Upper lobe of left lung (tissue), 6 donors: ENCODE measurements around the gene TPGS2. TPM values are rescaled to one million over a fixed set of nuclear protein-coding genes. Genes with fewer than 3 reads are reported as not detected.
"Not testable (repeated sequence)": the region's sequence is repeated elsewhere in the genome, so short reads cannot be mapped to it uniquely, and the experiment has no call there.

Experiments
- ATAC-seq, 2 donors: fragments of 200-7000 bp; cut with Tn5 transposase; one replicate each; pipeline ENCODE4 v1.9.1; 2022; ENCODE audit warnings: mild to moderate bottlenecking in 2 of 2, moderate library complexity in 2 of 2; ENCODE audit not compliant: low FRiP score in 2 of 2
- DNase-seq, 2 donors: peaks; one replicate each; pipeline ENCODE4 v3.0.0-alpha.2; 2019 to 2020
- H3K27ac ChIP-seq, 4 donors: fragments of 200-600 bp; sonication (generic); one replicate each; pipeline ENCODE4 v1.5.1; 2016 to 2019
- H3K27me3 ChIP-seq, 4 donors: fragments of 200-600 bp; sonication (generic); one replicate each; pipeline ENCODE4 v1.5.1; 2017 to 2019
- H3K36me3 ChIP-seq, 4 donors: fragments of 200-600 bp; sonication (generic); one replicate each; pipeline ENCODE4 v1.5.1; 2016 to 2019
- H3K4me1 ChIP-seq, 4 donors: fragments of 200-600 bp; sonication (generic); one replicate each; pipeline ENCODE4 v1.5.1; 2018 to 2019
- H3K4me3 ChIP-seq, 4 donors: fragments of 200-600 bp; sonication (generic); one replicate each; pipeline ENCODE4 v1.5.1; 2017 to 2019; ENCODE audit warnings: mild to moderate bottlenecking in 2 of 4, moderate library complexity in 1 of 4
- H3K9me3 ChIP-seq, 4 donors: fragments of 200-600 bp; sonication (generic); one replicate each; pipeline ENCODE4 v1.5.1; 2018 to 2019
- EP300 ChIP-seq, 4 donors: sonication (generic); formaldehyde crosslinking; IDR thresholded peaks; one replicate each; pipeline ENCODE4 v1.5.1; 2017; ENCODE audit warnings: antibody characterized with exemption in 4 of 4, control low read depth in 2 of 4
- POLR2A ChIP-seq, 4 donors: fragments of 450-650 bp; IDR thresholded peaks; one replicate each; pipeline ENCODE4 v1.5.1; 2016 to 2017; ENCODE audit warnings: antibody characterized with exemption in 4 of 4, mild to moderate bottlenecking in 2 of 4
- POLR2AphosphoS5 ChIP-seq, 2 donors: sonication (generic); formaldehyde crosslinking; IDR thresholded peaks; one replicate each; pipeline ENCODE4 v1.5.1; 2017; ENCODE audit warnings: antibody characterized with exemption in 2 of 2
- WGBS, 2 donors: methylation state at CpG; one replicate each; pipeline ENCODE4 v1.1.5; 2017 to 2018; 5-methylcytosine and 5-hydroxymethylcytosine counted together
- total RNA-seq, 6 donors: library from RNA; depleted of rRNA in 4 of 6; stranded (reverse); fragments of >200 nt in 4 of 6; gene quantifications; one replicate each; pipeline versions ENCODE4 v1.1.0 to v1.2.1, GENCODE V29; 2016 to 2021
- TF ChIP-seq, protein P1 (sequence below), 6 experiments: fragments of 450-650 bp in 4 of 6; fragments of 200-600 bp in 2 of 6; sonication (generic) in 2 of 6; IDR thresholded peaks; one replicate each; pipeline ENCODE4 v1.5.1; 2016 to 2019; ENCODE audit warnings: antibody characterized with exemption in 6 of 6
- donor health status: DM: no; HTN: no; CAD: no; lungs with moderate emphysema.
- donor health status: DM: no; HTN: yes; CAD: no; lungs with severe emphysema.

The TPGS2 gene, protein sequence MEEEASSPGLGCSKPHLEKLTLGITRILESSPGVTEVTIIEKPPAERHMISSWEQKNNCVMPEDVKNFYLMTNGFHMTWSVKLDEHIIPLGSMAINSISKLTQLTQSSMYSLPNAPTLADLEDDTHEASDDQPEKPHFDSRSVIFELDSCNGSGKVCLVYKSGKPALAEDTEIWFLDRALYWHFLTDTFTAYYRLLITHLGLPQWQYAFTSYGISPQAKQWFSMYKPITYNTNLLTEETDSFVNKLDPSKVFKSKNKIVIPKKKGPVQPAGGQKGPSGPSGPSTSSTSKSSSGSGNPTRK
- total RNA-seq = 100 to 1,000 TPM in 3 of 6 donors, 10 to 100 TPM in 3; 63.6 to 133 (median 94.9) TPM

DNA sequence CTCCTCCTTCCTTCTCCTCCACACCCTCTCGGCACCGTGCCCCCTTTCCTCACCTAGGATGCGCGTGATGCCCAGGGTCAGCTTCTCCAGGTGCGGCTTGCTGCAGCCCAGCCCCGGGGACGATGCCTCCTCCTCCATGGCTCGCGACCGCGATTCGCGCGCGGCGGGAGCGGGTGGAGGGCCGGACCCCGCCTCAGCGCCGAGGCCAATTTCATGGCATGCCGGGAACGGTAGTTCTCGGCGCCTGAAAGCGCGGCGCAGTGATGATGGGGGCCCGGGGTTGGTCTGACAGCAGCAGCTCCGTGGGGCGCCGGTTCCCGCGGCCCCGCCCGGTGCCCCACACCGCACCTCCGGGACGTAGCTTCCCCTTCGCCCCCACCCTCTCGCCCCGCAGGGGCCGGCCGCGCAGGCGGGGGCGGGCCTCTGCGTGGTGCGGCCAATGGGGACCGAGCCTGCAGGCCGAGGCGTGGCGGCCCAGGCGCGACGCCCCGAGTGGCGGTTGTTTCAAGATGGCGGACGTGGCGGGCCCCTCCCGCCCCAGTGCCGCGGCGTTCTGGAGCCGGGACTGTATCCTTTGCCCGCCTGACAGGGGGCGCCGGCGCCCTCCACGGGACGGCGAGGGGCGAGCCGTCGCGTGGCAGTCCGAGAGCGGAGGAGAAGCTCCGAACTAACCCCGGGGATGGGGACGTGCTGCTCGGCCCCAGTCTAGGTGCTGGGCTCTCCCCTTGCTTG lies at the start of gene TPGS2, which contains the start of gene KIAA1328:
TSS of gene TPGS2 (minus strand) at position 373 of the 732 bp plus-strand sequence. CDS start at position 138, 235 bp downstream.
TSS of gene KIAA1328 (plus strand) at position 498 of the 732 bp plus-strand sequence. CDS start at position 510, 12 bp downstream.
- Histone ChIP-seq H3K4me3 (peak within 1 kb of the TSS; percentile 75 to 92 (median 90)), H3K27me3 (no peaks in the 10 kb centered on the region), H3K27ac (peak within 1 kb of the TSS; percentile 80 to 91 (median 87)), H3K9me3 (no peaks in the 10 kb centered on the region), H3K4me1 (peaks cover 11 to 26% (median 19%) of the 10 kb centered on the region in 4 donors), H3K36me3 (no peaks in the 10 kb centered on the region)
- TF ChIP-seq POLR2AphosphoS5 (IDR thresholded peaks at IDR 0.05) (peak in 1 of 2 donors; percentile 22), EP300 (IDR thresholded peaks at IDR 0.05) (no peak), POLR2A (IDR thresholded peaks at IDR 0.05) (peak in 3 of 4 donors; percentile 21 to 78 (median 58))
- TF ChIP-seq, protein P1, sequence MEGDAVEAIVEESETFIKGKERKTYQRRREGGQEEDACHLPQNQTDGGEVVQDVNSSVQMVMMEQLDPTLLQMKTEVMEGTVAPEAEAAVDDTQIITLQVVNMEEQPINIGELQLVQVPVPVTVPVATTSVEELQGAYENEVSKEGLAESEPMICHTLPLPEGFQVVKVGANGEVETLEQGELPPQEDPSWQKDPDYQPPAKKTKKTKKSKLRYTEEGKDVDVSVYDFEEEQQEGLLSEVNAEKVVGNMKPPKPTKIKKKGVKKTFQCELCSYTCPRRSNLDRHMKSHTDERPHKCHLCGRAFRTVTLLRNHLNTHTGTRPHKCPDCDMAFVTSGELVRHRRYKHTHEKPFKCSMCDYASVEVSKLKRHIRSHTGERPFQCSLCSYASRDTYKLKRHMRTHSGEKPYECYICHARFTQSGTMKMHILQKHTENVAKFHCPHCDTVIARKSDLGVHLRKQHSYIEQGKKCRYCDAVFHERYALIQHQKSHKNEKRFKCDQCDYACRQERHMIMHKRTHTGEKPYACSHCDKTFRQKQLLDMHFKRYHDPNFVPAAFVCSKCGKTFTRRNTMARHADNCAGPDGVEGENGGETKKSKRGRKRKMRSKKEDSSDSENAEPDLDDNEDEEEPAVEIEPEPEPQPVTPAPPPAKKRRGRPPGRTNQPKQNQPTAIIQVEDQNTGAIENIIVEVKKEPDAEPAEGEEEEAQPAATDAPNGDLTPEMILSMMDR (IDR thresholded peaks at IDR 0.05) = peak in 4 of 6 experiments; percentile 22 to 74 (median 48)
- 1 to 3% methylated on average over 9 to 44 of the region's 83 CpGs for WGBS, 2 donors
- peak; percentile 95 to 99 for ATAC-seq
- peak; percentile 92 to 98 for DNase-seq

DNA sequence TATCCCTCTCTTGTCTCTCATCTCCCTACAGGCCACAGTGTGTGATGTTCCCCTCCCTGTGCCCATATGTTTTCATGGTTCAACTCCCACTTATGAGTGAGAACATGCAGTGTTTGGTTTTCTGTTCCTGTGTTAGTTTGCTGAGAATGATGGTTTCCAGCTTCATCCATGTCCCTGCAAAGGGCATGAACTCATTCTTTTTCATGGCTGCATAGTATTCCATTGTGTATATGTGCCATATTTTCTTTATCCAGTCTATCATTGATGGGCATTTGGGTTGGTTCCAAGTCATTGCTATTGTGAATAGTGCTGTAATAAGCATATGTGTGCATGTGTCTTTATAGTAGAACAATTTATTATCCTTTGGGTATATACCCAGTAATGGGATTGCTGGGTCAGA lies 45.0 kb upstream of the TPGS2 start:
- H3K36me3 ChIP-seq, ATAC-seq, H3K4me1 ChIP-seq, DNase-seq, H3K9me3 ChIP-seq, H3K27me3 ChIP-seq, H3K27ac ChIP-seq, H3K4me3 ChIP-seq: not testable (repeated sequence)

DNA sequence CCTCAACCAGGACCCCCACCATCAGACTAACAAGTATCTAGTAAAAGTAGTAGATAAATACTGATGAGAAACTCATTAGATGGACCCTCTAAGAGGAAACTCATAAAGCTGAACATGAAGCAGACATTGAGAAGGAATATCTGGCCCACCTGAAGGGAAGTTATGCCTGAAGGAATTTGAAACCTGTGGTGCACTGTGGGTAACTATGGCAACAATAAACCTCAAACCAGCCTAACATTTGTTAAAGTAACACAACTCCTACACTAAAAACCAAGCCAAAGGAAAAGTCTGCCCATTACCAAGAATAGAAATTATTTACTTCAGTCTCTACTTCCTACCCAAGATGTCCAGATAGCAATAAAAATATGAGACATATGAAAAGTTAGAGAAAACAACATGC lies 43.5 kb upstream of the TPGS2 start:
- H3K4me3 ChIP-seq = no peak overlapping the region
- H3K27me3 ChIP-seq = no peaks in the 10 kb centered on the region
- DNase-seq (no peak), ATAC-seq (no peak)
- H3K4me1 ChIP-seq = no peaks in the 10 kb centered on the region
- TF ChIP-seq EP300 (IDR thresholded peaks at IDR 0.05) = no peak
- no peaks in the 10 kb centered on the region for H3K9me3 ChIP-seq
- peaks cover 0 to 4% (median 0%) of the 10 kb centered on the region in 4 donors for H3K36me3 ChIP-seq
- no peak overlapping the region for H3K27ac ChIP-seq

DNA sequence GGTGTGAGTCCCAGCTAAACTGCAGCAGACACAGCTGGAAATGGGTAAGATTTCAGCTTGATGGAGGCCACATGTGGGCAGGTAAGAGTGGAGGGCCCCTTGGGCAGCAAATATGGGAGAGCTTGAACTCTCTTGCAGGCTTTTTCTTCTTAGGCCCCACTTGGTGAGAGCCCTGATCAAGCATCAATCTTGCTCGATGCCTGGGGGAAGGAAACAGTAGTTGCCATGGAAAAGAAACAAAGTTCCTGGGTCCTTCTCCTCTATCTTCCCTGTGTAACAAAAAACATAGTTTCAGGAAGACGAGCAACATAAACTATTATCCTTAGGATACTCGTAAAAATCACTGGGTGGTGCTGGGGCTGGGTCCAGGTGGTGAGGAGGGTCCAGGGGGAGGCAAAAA lies 43.0 kb upstream of the TPGS2 start:
- H3K36me3 ChIP-seq = peaks cover 0 to 4% (median 0%) of the 10 kb centered on the region in 4 donors
- H3K27ac ChIP-seq = no peak overlapping the region
- H3K4me3 ChIP-seq = no peak overlapping the region
- H3K4me1 ChIP-seq = no peaks in the 10 kb centered on the region
- no peaks in the 10 kb centered on the region for H3K9me3 ChIP-seq
- H3K27me3 ChIP-seq = no peaks in the 10 kb centered on the region
- TF ChIP-seq POLR2A (IDR thresholded peaks at IDR 0.05) (no peak), EP300 (IDR thresholded peaks at IDR 0.05) (no peak), POLR2AphosphoS5 (IDR thresholded peaks at IDR 0.05) (no peak)
- TF ChIP-seq, protein P1 (IDR thresholded peaks at IDR 0.05) = no peak
- 88% methylated on average over 3 of the region's 3 CpGs for WGBS, 2 donors
- ATAC-seq = no peak
- no peak for DNase-seq

DNA sequence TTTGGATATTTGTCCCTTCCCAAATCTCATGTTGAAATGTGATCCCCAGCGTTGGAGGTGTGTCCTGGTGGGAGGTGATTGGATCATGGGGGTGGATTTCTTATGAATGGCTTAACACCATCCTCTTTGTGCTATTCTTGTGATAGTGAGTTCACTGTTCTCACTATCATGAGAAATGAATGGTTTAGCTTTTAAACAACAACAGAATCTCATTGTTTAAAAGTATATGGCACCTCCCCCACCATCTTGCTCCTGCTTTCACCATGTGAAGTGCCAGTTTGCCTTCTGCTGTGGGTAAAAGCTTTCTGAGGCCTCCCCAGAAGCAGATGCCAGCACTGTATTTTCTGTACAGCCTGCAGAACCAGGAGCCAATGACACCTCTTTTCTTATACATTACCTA lies 38.3 kb upstream of the TPGS2 start:
- TF ChIP-seq EP300 (IDR thresholded peaks at IDR 0.05) (no peak), POLR2AphosphoS5 (IDR thresholded peaks at IDR 0.05) (no peak), POLR2A (IDR thresholded peaks at IDR 0.05) (no peak)
- TF ChIP-seq, protein P1 (IDR thresholded peaks at IDR 0.05) = no peak
- Histone ChIP-seq H3K4me3 (no peak overlapping the region), H3K36me3 (peaks cover 0 to 11% (median 0%) of the 10 kb centered on the region in 4 donors), H3K4me1 (no peaks in the 10 kb centered on the region), H3K27ac (no peak overlapping the region), H3K9me3 (no peaks in the 10 kb centered on the region), H3K27me3 (no peaks in the 10 kb centered on the region)
- WGBS, 2 donors = 88 to 93% methylated on average over 1 of the region's 1 CpG
- DNase-seq (no peak), ATAC-seq (no peak)
